ENCODE results near the gene GPC1.

DNA sequence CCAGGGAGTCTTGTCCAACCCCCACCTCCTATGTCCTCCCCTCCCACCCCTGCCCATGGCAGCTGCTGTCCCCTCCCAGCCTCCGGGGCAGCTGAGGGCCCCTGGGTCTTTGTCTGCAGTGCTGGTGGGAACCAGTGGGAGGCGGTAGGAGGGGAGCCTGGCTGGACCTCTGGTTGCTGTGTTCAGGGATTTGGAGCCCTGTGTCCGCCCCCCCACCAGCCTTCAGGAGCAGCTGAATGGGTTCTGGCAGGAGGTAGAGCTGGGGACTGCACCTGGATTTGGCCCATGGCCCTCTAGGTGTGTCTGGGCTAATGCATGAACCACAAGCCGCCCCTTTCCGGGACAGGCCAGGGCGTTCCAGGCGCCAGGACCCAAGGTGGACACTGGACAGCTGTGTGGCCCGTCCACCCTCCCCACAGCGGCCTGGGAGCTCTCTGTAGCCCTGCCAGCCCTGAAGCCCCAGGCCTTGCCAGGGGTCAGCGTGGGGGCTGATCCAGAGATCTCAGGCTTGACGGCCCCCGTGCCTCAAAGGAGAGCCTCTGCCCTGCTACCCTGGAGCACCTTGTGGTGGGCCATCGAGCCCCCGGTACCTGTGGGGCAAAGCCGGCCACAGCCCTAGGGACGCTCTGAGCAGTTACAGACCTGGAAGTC is 25.4 kb downstream of the GPC1 start:
- TF ChIP-seq POLR2AphosphoS5 (IDR thresholded peaks at IDR 0.05; ENCODE audit: low read depth, low read length) (no peak), POLR2A (IDR thresholded peaks at IDR 0.05; ENCODE audit: low read depth, low read length) (no peak), TAF1 (IDR thresholded peaks at IDR 0.05; ENCODE audit: low read depth, low read length) (no peak)

All from GM12891 (cell line).